HL-60 (cell line): ENCODE data around the gene CST9L.

Experiments used
- DNase-seq, 2 experiments: peaks; one replicate each; pipeline ENCODE4 v3.0.0-alpha.2; 2010 to 2020; ENCODE audit warnings: low read depth in 1 of 2, low spot score in 1 of 2
- H3K27ac ChIP-seq: fragments of 250-450 bp; sonication (Bioruptor Pico); replicated peaks from 2 replicates; pipeline ENCODE4 v1.5.1; 2020; ENCODE audit warnings: mild to moderate bottlenecking, moderate library complexity
- H3K27me3 ChIP-seq: fragments of 250-450 bp; sonication (Bioruptor Pico); 2 replicates; pipeline ENCODE4 v1.5.1; 2021; ENCODE audit warnings: mild to moderate bottlenecking, moderate library complexity; ENCODE audit not compliant: insufficient read depth, poor library complexity, severe bottlenecking
- H3K4me3 ChIP-seq: replicated peaks from 2 replicates; pipeline ENCODE4 v1.5.1; 2011; ENCODE audit warnings: mild to moderate bottlenecking, control low read depth, low read length; ENCODE audit not compliant: insufficient read depth
- CTCF ChIP-seq: IDR thresholded peaks from one replicate; pipeline ENCODE4 v1.5.1; 2011; ENCODE audit warnings: low read length, control low read depth, inconsistent platforms; ENCODE audit not compliant: insufficient read depth
- GABPA ChIP-seq: IDR thresholded peaks from 2 replicates; pipeline ENCODE4 v1.6.1; 2012; ENCODE audit warnings: low read depth
- POLR2AphosphoS5 ChIP-seq: IDR thresholded peaks from 2 replicates; pipeline ENCODE4 v1.6.1; 2012; ENCODE audit warnings: low read depth
- REST ChIP-seq: IDR thresholded peaks from 2 replicates; pipeline ENCODE4 v1.6.1; 2012; ENCODE audit warnings: low read depth; ENCODE audit not compliant: insufficient replicate concordance
- SPI1 ChIP-seq: IDR thresholded peaks from 2 replicates; pipeline ENCODE4 v1.6.1; 2012; ENCODE audit warnings: low read depth, mild to moderate bottlenecking, borderline replicate concordance

Gene CST9L

GRCh38 chr20:23598481-23598880 lies 30.2 kb upstream of the CST9L start:
- DNase-seq = no peak
- TF ChIP-seq CTCF = no peak
- TF ChIP-seq POLR2AphosphoS5 = no peak
- Histone ChIP-seq H3K27me3 (peaks cover 7% of the 10 kb centered on the region), H3K4me3 (no peak overlapping the region), H3K27ac (no peak overlapping the region)

GRCh38 chr20:23596579-23597250 lies 28.4 kb upstream of the CST9L start:
- peaks cover 7% of the 10 kb centered on the region for H3K27me3 ChIP-seq
- TF ChIP-seq GABPA = no peak
- H3K4me3 ChIP-seq = no peak overlapping the region
- DNase-seq = no peak
- H3K27ac ChIP-seq = no peak overlapping the region

GRCh38 chr20:23595941-23596340 lies 27.7 kb upstream of the CST9L start:
- TF ChIP-seq GABPA (no peak), SPI1 (no peak), CTCF (no peak), REST (no peak), POLR2AphosphoS5 (no peak)
- no peak for DNase-seq
- H3K4me3 ChIP-seq = no peak overlapping the region
- peaks cover 7% of the 10 kb centered on the region for H3K27me3 ChIP-seq
- H3K27ac ChIP-seq = no peak overlapping the region

- Histone ChIP-seq H3K27ac (no peak overlapping the region), H3K4me3 (no peak overlapping the region), H3K27me3 (no peaks in the 10 kb centered on the region)
- TF ChIP-seq POLR2AphosphoS5 (no peak), SPI1 (peak; percentile 88), CTCF (no peak), REST (no peak), GABPA (no peak)
- DNase-seq = no peak
Observed at GRCh38 chr20:23588434-23589403, 20.4 kb upstream of the CST9L start.
